SH-SY5Y (cell line): Measurements from ENCODE around the gene HOOK2.

ENCODE experiments used
- GATA2 ChIP-seq: IDR thresholded peaks from 2 replicates; pipeline ENCODE4 v1.6.1; 2011; ENCODE audit warnings: mild to moderate bottlenecking, low read depth, low read length
- GATA3 ChIP-seq: IDR thresholded peaks from 2 replicates; pipeline ENCODE4 v1.6.1; 2011; ENCODE audit warnings: low read depth, mild to moderate bottlenecking, low read length, moderate library complexity

DNA sequence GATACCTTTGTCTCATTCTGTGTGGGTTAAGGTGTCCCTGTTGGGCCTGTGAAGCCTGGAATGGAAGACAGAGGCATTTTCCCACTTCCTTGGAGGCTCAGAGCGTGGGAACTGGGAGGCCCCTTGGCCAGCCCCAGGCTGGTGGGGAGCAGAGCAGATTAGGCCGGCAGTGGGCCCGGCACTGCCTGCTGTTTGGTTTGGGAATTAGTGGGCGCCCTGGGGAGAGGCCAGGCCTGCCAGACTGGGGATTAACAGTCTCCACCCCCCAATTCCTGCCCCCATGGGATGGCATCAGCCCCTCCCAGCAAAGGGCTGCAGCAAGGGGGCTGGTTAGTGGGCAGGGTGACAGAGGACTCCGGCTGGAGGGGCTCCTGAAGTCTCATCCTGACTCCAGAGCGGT, 26.9 kb downstream of the HOOK2 start:
- TF ChIP-seq GATA2 (no peak), GATA3 (no peak)
